Esophagus mucosa (tissue), 1 donor: ENCODE measurements around the gene ATP7A. TPM values are rescaled to one million over a fixed set of nuclear protein-coding genes. Genes with fewer than 3 reads are reported as not detected.
A peak's percentile ranks its signal among the peaks of the same experiment; 100 is the strongest.
"Not testable (repeated sequence)": the region's sequence is repeated elsewhere in the genome, so short reads cannot be mapped to it uniquely, and the experiment has no call there.

Source experiments
- ATAC-seq: fragments of 200-7000 bp; cut with Tn5 transposase; one replicate; pipeline ENCODE4 v1.9.1; 2020
- total RNA-seq: library from RNA; stranded (reverse); gene quantifications from one replicate; pipeline ENCODE4 v1.2.4, GENCODE V29; 2023
- donor health status: DM: yes; HTN: yes; CAD: no.

Gene ATP7A
- total RNA-seq = 8.7 TPM

DNA sequence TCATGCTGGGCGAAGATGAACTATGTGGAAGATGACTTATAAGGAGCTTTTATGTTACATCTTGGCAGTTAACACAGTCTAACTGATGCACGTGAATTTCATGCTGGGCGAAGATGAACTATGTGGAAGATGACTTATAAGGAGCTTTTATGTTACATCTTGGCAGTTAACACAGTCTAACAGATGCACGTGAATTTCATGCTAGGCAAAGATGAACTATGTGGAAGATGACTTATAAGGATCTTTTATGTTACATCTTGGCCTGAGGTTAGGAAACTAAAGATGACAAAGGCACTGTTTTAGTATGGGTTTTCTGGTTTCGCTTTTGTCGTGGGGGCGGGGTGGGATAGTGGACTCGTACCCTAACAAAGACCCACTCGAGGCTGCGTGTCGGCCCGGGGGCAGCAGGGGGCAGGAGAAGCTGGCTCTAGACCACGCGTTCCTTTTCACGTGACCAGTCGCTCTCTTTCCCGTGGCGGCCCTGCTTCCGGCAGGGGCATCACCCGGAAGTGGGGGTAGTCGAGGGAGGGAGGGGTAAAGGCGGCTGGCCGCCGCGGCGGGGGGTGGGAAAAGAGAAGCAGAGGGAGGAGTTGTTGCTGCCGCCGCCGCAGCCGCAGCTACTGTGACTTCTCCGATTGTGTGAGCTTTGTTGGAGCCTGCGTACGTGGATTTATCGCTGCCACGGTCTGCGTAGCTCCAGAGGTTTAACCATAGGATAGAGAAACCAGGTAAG lies at the start of gene ATP7A:
Gene ATP7A (plus strand): TSS at position 586 of the 733 bp plus-strand sequence. CDS start 60,949 bp downstream, outside the sequence.
- ATAC-seq = peak; percentile 96

DNA sequence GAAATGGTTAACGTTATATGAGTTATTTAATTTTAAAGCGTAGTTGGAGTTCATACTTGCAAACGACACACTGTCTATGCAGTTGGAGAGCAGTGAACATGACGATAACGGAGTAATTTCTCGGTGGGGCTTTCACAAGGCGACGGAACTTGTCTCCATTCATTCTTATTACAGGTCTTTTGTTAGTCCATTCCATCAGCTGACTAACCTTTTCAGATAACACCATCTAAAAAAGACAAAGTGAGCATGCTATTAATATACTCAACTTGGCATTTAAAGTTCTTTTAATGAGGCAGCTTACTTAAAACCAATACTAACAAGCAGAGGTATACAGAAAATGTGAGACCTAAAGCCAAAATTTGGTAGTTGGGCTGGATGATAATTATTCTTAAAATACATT lies 35.1 kb upstream of the ATP7A start:
- ATAC-seq = no peak

- not testable (repeated sequence) for ATAC-seq
These were observed 29.1 kb upstream of the ATP7A start for GRCh38 chrX:77881418-77881817.

GRCh38 chrX:77892887-77893286 lies 17.6 kb upstream of the ATP7A start:
- no peak for ATAC-seq

DNA sequence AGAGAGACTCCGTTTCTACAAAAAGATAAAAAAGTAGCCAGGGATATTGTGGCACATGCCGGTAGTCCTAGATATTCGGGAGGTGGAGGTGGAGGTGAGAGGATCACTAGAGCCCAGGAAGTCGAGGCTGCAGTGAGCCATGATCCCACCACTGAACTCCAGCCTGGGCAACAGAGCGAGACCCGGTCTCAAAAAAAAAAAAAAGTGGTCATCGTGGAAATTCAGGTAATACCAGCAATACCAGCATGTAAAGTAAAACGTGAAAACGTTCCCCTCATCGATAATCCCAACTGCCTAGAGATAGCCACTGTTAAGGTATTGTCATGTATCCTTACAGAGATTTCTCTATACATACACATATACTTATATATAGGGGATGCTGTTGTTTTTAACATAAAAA lies 16.8 kb upstream of the ATP7A start:
- ATAC-seq = no peak

DNA sequence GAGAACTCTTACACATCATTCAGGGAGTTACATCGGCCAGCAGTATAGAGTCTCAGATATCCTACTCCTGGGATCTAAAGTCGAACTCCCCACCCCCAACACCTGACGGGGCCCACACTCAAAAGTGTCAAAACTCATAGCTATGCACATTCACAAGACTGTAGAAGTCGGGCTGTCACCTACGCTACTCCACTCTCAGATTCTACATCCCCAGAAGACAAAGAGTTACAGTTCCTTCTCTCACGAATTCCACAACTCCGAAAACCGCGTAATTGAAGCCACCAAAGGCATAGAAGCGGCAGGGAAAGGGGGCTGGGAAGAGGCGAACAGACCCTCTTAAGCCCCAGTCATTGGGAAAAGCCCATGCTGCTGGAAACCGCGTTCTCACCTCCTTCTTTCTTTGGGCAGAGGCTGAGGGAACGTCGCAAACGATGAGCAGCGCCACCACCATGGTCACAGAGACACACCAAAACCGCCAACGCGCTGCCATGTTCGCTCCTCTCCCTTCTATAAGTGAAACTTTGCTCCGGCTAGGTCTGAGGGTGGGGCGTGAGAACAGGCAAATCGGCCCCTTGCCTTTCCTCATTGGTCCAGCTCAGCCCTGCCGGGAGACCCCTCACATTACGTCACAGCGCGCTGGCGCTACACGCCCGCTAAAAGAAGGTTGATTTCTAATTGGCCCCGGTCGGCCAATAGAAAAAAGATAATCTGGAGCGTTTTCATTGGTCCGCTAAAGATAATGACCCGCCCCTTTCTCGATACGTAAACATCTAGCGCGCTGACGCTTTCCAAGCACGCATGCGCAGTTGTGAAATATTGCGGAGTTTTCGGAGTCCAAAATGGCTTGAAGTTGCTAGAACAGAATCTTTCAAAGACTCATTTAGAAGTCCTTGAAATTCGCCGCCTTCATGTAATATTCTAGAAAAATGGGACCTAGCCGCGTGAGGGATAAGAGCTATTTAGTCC lies 15.3 kb upstream of the ATP7A start, which contains the start of gene MAGT1:
Gene MAGT1 (minus strand): TSS at position 515 of the 966 bp plus-strand sequence. CDS start 25 bp downstream, at position 490.
- peak; percentile 97 for ATAC-seq

DNA sequence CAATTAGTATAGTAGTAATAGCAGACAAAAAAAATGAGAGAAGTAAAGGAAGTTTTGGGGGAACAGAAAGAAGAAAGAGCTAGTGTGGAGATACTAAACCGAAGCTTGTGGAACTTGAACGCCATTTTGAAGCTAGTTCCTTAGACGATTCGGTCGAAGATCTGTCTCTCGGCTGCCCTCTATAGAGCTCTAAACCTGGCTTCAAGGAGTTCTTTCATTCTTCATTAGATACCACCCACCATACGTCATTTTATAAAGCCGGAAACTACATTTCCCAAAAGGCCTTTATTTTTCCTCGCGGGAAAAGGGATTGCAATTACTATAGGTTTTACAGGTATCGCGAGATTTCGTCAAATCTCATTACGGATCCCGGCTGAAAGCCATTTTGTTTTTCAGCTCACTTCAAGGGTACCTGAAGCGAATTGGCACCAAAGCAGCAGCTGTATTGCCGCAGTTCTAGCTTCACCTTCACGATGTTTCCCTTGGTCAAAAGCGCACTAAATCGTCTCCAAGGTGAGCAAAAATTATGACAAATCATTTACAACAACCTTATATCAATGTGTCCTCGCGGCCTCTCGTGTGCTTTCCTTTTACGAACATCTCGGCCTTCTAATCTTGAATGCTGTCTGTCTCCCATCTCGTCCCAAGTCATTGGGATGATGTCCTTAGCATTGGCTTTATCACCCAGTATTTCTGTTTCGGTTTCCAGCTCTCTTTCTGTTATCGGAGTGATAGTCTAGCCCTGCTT lies 11.2 kb upstream of the ATP7A start, which contains the start of gene COX7B:
Gene COX7B (plus strand): TSS at position 388 of the 748 bp plus-strand sequence. CDS start 86 bp downstream, at position 474.
- peak; percentile 84 for ATAC-seq

DNA sequence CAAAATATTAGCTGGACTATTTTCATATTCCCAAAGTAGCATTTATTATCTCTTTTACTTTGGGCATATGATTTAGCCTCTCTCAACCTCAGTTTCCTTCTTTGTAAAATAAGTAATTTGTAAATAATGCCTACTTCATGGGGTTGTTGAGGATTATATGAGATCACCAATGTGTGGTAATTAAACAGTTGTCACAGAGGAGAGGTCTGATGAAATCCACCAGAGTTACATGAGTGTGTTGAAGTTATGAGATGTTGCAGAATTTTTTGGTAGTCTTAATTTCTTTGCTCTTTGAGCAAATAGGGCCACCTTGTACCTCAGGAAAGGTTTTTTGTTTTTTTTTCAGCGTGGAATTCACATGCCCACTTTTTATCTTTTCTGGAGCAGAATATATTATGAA lies 9.8 kb upstream of the ATP7A start:
- peak; percentile 44 for ATAC-seq

- ATAC-seq = no peak
These were observed 9.0 kb upstream of the ATP7A start for GRCh38 chrX:77901506-77901905.

GRCh38 chrX:77917294-77917933 lies 6.9 kb downstream of the ATP7A start:
- no peak for ATAC-seq

DNA sequence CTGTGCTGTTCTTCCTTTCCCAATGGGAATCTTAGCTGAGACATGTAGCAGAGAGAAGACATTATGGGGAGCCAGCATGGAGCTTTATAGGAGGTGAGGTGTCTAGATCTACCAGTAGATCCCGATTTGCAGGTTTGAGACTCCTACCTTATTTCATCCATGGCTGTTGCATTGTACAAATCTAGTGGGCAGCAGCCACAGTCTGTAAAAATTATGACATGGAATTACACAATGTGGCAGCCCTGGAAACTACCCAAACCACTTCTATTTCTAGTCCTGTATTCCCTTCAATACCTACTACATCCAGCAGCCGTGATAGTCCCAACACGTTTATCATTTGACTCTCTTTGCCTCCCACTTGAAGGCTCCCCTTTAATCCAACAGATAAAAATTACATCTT lies 8.1 kb downstream of the ATP7A start:
- ATAC-seq = peak; percentile 91

DNA sequence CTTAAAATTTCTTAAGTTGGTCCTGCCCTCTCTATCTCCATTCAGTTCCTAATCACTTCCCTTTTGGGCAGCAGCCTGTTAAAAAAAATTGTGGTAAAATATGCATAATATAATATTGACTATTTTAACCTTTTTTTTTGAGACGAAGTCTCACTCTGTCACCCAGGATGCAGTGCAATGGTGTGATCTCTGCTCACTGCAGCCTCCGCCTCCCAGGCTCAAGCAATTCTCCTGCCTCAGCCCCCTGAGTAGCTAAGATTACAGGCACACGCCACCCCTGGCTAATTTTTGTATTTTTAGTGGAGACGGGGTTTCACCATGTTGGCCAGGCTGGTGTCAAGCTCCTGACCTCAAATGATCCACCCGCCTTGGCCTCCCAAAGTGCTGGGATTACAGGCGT lies 8.9 kb downstream of the ATP7A start:
- ATAC-seq = not testable (repeated sequence)

DNA sequence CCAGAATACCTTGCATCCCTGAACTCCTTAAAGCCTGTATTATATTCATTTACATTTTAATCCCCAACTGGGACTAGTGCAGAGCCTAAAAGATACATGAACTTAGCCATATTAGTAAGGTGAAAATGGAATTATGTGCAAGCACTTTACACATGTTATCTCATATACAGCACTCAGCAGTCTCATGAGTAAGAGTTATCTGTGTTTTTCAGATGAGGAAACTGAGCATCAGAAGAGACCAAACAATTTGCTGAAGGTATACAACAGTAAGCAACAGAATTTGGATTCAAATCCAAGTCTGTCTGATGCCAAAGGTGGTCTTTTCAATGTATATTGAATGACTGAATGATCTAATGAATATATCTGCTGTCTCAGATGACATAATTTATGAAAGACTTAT lies 12.3 kb downstream of the ATP7A start:
- no peak for ATAC-seq

DNA sequence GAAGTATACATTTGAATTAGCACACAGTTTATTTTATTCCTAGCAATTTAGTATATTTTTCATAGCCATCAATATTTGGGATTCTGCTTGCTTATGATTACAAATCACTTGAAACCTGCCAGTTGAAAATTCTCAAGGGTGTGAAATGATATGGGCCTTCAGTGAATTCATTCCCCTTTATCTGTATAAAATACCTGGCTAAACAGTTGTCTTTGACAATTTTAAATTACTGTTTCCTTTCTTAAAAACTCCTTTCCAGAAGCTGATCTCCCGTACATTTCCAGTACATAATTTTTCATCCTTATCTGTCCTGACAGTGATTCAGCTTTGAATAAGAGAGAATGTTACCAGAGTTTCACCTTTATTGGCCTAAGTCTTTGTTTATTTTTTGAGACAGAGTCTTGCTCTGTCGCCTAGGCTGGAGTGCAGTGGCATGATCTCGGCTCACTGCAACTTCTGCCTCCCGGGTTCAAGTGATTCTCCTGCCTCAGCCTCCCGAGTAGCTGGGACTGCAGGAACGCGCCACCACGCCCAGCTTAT lies 13.9 kb downstream of the ATP7A start:
- no peak for ATAC-seq

DNA sequence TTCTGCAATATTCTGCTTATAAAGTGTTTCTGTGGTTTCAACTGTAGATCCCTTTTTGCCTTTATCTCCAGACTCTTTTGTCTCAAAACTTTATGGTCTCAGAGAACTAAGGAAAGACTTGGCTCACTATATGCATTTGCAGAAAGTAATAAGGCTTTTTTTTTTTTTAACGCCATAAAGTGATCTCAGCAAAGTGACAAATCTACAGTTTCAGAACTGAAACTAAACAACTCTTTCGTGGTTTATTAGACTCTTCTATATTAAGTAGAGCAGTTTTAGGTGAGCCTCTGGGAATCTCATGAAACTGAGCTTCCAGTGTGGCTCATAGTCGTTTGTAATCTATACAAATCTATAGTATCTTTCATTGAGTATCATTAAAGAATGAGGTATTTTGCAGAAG lies 15.3 kb downstream of the ATP7A start:
- ATAC-seq = no peak

- no peak for ATAC-seq
These were observed 20.1 kb downstream of the ATP7A start for GRCh38 chrX:77930581-77930980.

- no peak for ATAC-seq
These were observed 25.4 kb downstream of the ATP7A start for GRCh38 chrX:77935886-77936285.

- ATAC-seq = no peak
These were observed 25.8 kb downstream of the ATP7A start for GRCh38 chrX:77936299-77936698.

DNA sequence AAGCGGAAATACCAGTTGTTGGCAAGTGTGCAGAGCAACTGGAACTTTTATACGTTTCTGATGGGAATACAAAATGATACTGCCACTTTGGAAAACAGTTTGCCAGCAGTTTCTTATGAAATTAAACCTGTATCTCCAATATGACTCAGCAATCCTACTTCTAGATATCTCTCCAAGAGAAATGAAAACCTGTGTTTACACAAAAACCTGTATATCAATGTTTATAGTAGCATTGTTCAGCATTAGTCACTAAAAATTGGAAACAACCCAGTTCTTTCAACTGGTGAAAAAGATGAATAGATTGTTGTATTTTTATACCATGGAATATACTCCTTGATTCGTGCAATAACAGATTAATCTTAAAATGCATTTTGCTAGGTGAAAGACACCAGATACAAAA lies 26.8 kb downstream of the ATP7A start:
- ATAC-seq = peak; percentile 81

- no peak for ATAC-seq
These were observed 27.7 kb downstream of the ATP7A start for GRCh38 chrX:77938083-77938680.

GRCh38 chrX:77945031-77945430 lies 34.5 kb downstream of the ATP7A start:
- not testable (repeated sequence) for ATAC-seq
